Adipocyte (in vitro differentiated cells): ENCODE data around the gene CFAP57.
"Not testable (repeated sequence)": the region's sequence is repeated elsewhere in the genome, so short reads cannot be mapped to it uniquely, and the experiment has no call there.

Experiments
- DNase-seq: peaks from one replicate; pipeline ENCODE4 v3.0.0-alpha.2; 2015; ENCODE audit warnings: low read depth
- H3K27me3 ChIP-seq: replicated peaks from 2 replicates; pipeline ENCODE4 v1.7.0; 2013; ENCODE audit warnings: mild to moderate bottlenecking, low read length, moderate library complexity; ENCODE audit not compliant: control insufficient read depth, insufficient read depth
- H3K36me3 ChIP-seq: 2 replicates; pipeline ENCODE4 v1.7.0; 2013; ENCODE audit warnings: low read length, mild to moderate bottlenecking, moderate library complexity; ENCODE audit not compliant: control insufficient read depth, insufficient read depth, severe bottlenecking
- H3K4me1 ChIP-seq: 2 replicates; pipeline ENCODE4 v1.7.0; 2013; ENCODE audit warnings: mild to moderate bottlenecking, low read length, moderate library complexity; ENCODE audit not compliant: control insufficient read depth, insufficient read depth
- H3K4me3 ChIP-seq: 2 replicates; pipeline ENCODE4 v1.7.0; 2013; ENCODE audit warnings: mild to moderate bottlenecking, low read length, moderate library complexity
- H3K9ac ChIP-seq: 2 replicates; pipeline ENCODE4 v1.7.0; 2013; ENCODE audit warnings: mild to moderate bottlenecking, low read length, moderate library complexity
- H3K9me3 ChIP-seq: 2 replicates; pipeline ENCODE4 v1.7.0; 2013; ENCODE audit warnings: mild to moderate bottlenecking, low read length, moderate library complexity; ENCODE audit not compliant: control insufficient read depth

Gene CFAP57

DNA sequence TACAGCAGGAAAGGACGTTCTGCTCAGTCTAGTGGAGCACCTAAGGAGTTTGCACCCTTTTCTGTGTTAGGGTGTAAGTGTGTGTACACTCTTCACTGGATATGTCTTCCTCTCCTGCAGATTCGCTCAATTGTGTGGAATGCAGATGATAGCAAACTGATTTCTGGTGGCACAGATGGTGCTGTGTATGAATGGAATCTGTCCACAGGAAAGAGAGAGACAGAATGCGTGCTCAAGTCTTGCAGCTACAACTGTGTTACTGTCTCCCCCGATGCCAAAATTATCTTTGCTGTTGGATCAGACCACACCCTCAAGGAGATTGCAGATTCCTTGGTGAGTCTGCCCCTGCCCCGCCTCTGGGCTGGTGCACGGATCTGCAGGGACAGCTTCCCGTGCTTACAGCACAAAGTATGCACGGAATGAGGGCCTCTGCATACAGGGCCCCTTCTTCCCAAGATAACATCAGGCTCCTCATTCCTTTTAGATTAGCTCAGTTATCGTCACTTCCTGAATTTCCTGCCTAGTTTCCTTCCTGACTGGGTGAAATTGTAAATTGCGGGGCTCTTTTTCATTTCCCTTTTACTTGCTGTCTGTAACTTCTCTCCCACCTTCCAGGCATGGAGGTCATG, 34.6 kb downstream of the CFAP57 start:
- Histone ChIP-seq H3K4me3 (peak overlapping the region; percentile 57), H3K9ac (peak overlapping the region; percentile 60), H3K4me1 (peaks cover 23% of the 10 kb centered on the region), H3K36me3 (no peaks in the 10 kb centered on the region), H3K9me3 (peaks cover 8% of the 10 kb centered on the region), H3K27me3 (no peaks in the 10 kb centered on the region)
- DNase-seq, result peak; percentile 95

DNA sequence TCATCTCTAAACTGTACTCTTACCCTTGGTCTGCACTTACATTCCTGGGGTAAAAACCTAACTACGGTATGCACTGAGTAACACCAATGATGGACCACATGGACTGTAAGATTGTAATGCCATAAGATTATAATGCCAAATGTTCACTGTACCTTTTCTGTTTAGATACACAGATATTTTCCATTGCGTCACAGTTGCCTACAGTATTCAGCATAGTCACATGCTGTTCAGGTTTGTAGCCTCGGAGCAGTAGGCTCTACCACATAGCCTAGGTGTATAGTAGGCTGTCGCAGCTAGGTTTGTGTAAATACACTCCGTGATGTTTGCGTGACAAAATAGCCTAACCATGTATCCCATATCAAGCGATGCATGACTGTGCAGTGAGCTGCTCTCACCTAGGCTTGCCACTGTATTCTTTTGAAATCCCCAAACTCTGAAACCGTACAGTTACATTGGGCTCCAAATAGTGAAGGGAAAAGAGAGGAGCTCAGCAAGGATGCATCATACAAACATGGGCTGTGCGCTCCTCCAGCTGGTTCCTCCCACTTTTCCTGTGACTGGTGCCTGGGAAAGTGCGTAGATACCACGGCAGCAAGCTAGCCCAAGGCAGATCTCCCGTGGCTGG, 35.2 kb downstream of the CFAP57 start:
- Histone ChIP-seq H3K9ac (peak overlapping the region; percentile 20), H3K4me1 (peaks cover 23% of the 10 kb centered on the region), H3K27me3 (no peaks in the 10 kb centered on the region), H3K9me3 (peaks cover 8% of the 10 kb centered on the region), H3K36me3 (no peaks in the 10 kb centered on the region), H3K4me3 (peak overlapping the region; percentile 57)
- peak; percentile 79 for DNase-seq

DNA sequence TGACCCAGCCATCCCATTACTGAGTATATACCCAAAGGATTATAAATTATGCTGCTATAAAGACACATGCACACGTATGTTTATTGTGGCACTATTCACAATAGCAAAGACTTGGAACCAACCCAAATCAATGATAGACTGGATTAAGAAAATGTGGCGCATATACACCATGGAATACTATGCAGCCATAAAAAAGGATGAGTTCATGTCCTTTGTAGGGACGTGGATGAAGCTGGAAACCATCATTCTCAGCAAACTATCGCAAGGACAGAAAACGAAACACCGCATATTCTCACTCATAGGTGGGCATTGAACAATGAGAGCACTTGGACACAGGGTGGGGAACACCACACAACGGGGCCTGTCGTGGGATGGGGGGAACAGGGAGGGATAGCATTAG, 36.1 kb downstream of the CFAP57 start:
- not testable (repeated sequence) for H3K36me3 ChIP-seq, DNase-seq, H3K9me3 ChIP-seq, H3K4me3 ChIP-seq, H3K9ac ChIP-seq, H3K27me3 ChIP-seq
- H3K4me1 ChIP-seq, result peaks cover 23% of the 10 kb centered on the region

DNA sequence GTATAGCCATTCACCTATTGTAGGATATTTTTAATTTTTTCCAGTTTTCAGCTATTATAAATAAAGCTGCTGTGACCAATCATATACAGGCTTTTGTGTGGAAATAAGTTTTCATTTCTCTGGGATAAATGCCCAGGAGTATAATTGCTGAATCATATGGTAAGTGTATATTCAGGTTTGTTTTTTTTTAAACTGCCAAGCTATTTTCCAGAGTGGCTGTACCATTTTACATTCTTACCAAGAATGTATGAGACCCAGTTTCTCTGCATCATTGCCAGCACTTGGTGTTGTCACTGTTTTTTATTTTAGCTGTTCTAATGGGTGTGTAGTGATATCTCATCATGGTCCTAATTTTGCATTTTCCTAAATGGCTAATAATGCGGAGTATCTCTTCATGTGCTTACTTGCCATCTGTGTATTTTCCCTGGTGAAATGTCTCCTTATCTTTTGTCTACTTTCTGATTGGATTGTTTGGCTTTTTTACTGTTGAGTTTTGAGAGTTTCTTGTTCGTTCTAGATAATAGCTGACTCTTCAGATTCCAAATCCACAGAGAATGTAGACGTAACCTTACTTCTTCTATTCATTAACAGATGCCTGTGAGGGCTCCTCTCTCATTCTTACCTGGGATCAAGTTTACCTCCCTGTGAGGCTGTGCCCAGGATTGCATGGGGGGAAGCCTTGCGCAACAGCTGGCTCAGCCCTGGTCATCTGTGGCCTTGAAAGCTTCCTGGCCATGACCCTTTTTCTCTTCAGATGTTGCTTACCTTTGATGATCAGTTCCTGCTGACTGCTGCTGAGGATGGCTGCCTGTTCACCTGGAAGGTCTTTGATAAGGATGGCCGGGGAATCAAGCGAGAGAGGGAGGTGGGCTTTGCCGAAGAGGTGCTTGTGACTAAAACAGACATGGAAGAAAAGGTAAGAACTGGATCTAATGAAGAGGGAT, 42.6 kb downstream of the CFAP57 start:
- peak; percentile 58 for DNase-seq
- no peaks in the 10 kb centered on the region for H3K27me3 ChIP-seq
- no peak overlapping the region for H3K4me3 ChIP-seq
- no peaks in the 10 kb centered on the region for H3K9me3 ChIP-seq
- no peaks in the 10 kb centered on the region for H3K36me3 ChIP-seq
- no peaks in the 10 kb centered on the region for H3K4me1 ChIP-seq
- H3K9ac ChIP-seq, result no peak overlapping the region

DNA sequence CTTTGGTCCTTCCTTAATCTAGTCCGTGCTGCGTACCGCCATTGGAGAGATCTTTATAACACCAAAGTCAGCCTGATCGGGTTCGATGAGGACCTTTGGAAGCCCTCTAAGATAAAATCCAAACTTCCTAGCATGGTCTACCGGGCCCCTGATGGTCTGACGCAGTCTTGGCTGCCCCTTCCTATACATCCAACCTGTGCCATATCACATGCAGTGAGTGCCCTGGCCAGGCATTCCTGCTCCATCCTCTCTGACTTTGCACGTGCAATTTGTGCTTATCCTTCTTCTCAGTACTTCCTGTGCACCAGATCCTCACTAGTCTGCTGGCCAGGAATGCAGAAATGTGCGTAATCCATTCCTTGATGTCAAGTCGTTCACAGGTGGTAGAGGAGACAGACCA, 45.6 kb downstream of the CFAP57 start:
- Histone ChIP-seq H3K4me3 (no peak overlapping the region), H3K27me3 (no peaks in the 10 kb centered on the region), H3K9ac (no peak overlapping the region), H3K9me3 (no peaks in the 10 kb centered on the region), H3K4me1 (no peaks in the 10 kb centered on the region), H3K36me3 (no peaks in the 10 kb centered on the region)
- DNase-seq, result no peak

DNA sequence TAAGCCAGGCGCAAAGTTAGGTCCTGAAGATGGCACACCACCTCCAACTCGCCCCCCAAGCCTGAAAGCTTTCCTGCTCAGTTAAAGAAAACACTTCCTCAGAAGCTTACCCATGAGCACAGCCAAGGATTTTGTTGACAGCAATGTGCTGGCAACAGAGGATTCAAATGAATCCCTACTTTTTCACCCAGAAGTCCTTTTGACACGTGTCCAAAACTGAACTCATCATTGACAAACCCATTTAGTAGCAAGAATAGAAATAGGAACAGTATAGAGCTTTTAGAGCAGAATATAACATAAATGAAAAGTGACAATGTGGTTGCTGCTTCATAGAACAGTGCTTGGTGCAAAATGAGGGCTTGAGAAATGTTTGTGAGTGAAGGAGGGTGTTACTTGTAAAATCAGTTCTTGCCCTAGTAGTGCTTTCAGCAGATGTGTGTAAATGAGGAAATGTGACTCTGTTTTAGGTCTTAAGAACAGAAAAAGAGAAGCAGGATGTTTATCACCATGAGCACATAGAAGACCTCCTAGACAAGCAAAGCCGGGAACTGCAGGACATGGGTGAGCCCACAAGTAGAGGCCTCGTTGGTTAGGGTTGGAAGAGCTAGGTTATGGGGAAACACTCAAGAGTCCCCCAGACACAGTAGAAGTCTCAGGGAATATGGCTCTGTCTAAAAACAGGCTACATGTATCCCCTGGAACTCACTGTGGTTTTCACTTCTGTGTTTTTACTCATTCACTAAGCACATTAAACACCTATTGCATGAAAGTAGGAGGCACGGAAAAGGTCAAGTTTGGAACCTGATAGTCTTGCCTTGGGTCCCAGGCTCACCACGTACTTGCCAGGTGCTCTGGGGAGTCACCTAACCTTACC, 49.0 kb downstream of the CFAP57 start:
- Histone ChIP-seq H3K4me3 (no peak overlapping the region), H3K9me3 (no peaks in the 10 kb centered on the region), H3K36me3 (no peaks in the 10 kb centered on the region), H3K4me1 (no peaks in the 10 kb centered on the region), H3K27me3 (peaks cover 3% of the 10 kb centered on the region), H3K9ac (no peak overlapping the region)
- no peak for DNase-seq

DNA sequence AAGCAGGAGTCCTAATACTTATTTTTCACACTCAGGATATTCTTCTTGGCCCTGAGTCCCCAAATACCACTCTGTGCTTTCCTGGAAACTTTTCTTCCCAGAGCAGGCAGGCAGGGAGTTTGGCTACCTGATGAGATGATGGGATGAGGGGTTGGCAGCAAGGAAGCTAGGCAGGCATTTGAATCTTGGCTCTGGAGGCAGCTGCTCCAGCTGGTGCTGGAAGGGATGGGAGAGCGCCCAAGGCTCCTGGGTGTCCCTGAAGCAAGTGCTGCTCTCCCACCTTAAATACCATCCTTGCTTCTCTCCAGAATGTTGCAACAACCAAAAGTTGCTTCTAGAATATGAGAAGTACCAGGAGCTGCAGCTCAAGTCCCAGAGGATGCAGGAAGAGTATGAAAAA, 49.7 kb downstream of the CFAP57 start:
- H3K36me3 ChIP-seq, result no peaks in the 10 kb centered on the region
- H3K4me1 ChIP-seq, result no peaks in the 10 kb centered on the region
- peaks cover 3% of the 10 kb centered on the region for H3K27me3 ChIP-seq
- H3K9me3 ChIP-seq, result no peaks in the 10 kb centered on the region
- H3K9ac ChIP-seq, result no peak overlapping the region
- no peak overlapping the region for H3K4me3 ChIP-seq
- no peak for DNase-seq

DNA sequence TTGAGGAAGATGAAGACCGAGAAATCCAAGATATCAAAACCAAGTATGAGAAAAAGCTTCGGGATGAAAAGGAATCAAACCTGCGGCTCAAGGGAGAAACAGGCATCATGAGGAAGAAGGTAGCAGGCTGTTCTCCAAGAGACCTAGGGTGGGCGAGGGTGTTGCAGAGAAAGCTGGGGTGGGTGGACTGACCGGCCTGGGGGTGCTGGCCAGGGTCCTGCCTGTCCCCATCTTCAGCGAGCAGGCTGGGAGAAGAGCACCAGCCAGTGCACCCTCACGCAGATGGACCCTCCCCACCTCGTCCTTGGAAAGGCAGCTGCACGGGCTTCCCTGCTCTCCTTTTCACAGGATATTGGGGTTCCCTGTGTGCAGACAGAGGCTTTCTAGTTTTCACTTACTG, 50.7 kb downstream of the CFAP57 start:
- DNase-seq, result no peak
- H3K4me3 ChIP-seq, result no peak overlapping the region
- no peaks in the 10 kb centered on the region for H3K36me3 ChIP-seq
- no peaks in the 10 kb centered on the region for H3K4me1 ChIP-seq
- H3K27me3 ChIP-seq, result peaks cover 3% of the 10 kb centered on the region
- H3K9me3 ChIP-seq, result no peaks in the 10 kb centered on the region
- H3K9ac ChIP-seq, result no peak overlapping the region

DNA sequence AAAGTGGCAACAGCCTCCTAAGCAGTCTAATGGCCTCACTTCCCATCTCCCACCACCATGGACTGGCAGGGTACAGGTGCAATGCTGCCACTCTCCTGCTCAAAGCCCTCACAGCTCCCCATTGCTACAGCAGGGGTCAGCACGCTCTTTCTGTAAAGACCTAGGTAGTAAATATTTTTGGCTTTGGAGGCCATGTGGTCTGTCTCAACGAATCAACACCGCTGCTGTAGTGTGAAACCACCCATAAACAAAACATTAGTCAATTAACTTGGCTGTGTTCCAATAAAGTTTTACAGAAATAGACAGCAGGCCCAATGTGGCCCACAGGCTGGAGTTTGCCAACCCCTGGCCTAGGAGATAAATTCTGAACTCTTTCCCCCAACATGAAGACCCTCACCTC, 53.0 kb downstream of the CFAP57 start:
- Histone ChIP-seq H3K4me1 (peaks cover 8% of the 10 kb centered on the region), H3K36me3 (no peaks in the 10 kb centered on the region), H3K9ac (no peak overlapping the region), H3K4me3 (no peak overlapping the region), H3K9me3 (no peaks in the 10 kb centered on the region), H3K27me3 (peaks cover 3% of the 10 kb centered on the region)
- DNase-seq, result peak; percentile 15

DNA sequence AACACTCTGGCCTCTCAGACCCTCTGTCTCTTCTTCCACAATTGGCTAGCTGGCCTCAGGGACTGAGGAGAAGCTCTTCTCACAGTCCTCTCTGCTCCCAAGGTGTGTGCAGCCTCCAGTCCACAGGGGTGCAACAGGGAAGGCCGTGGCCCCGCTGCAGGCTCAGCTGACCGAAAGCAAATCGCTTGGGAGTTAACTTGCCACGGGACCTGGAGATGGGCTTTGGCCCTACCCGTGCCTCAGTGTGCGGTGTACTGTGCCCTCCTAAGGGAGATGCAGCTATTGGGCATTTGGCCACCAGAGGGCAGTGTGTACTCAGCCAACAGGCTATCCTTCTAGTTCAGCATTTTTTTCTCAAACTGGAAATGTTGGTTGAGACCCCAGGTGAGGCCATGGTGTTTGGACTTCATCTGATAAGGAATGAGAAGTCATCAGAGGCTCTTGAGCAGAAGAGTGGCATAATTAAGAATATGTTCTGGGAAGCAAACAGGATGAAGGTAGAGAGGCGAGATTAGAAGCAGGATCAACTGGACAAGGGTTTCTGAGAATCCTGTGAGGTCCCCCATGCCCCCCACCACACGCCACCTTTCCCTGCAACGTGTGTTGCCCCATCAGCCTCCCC, 55.1 kb downstream of the CFAP57 start:
- H3K27me3 ChIP-seq, result peaks cover 3% of the 10 kb centered on the region
- H3K4me3 ChIP-seq, result no peak overlapping the region
- H3K4me1 ChIP-seq, result peaks cover 28% of the 10 kb centered on the region
- H3K9me3 ChIP-seq, result no peaks in the 10 kb centered on the region
- H3K36me3 ChIP-seq, result no peaks in the 10 kb centered on the region
- DNase-seq, result peak; percentile 91
- H3K9ac ChIP-seq, result no peak overlapping the region
